Thyroid gland (tissue), 4 donors: Measurements from ENCODE around the gene MEMO1.

Source experiments
- CTCF ChIP-seq, 6 experiments: fragments of 200-600 bp in 3 of 6; fragments of 450-650 bp in 3 of 6; sonication (generic) in 3 of 6; IDR thresholded peaks; one replicate each; pipeline ENCODE4 v1.5.1; 2016 to 2019; ENCODE audit warnings: antibody characterized with exemption in 6 of 6, mild to moderate bottlenecking in 2 of 6, inconsistent platforms in 1 of 6, moderate library complexity in 1 of 6
- POLR2A ChIP-seq, 2 donors: fragments of 450-650 bp; IDR thresholded peaks; one replicate each; pipeline ENCODE4 v1.6.1; 2017; ENCODE audit warnings: antibody characterized with exemption in 2 of 2, mild to moderate bottlenecking in 2 of 2, moderate library complexity in 1 of 2

GRCh38 chr2:31922542-31923408 lies 88.0 kb downstream of the MEMO1 start:
- TF ChIP-seq CTCF (IDR thresholded peaks at IDR 0.05) (no peak), POLR2A (IDR thresholded peaks at IDR 0.05) (no peak)
